Measurements from ENCODE around the gene LRRC7.

DNA sequence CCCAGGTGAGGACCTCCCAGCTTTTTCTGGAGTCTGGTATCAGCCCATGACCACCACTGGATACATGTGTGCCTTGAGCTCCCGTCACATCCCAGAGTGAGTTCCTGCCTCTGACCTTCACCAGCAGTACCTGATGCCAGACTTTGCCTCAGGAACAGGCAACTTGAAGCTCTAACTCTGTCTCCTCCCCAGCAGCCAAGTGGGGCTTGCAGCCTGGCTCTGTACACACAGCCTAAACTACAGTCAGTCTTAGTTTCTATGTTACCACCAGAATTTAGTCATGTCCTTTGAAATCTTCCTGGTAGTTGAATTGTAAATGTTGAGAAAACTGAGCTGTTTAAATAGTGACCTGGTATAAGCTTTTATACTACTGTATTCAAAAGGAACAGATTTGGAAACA lies 431.1 kb downstream of the LRRC7 start:
- TF ChIP-seq, protein P1, sequence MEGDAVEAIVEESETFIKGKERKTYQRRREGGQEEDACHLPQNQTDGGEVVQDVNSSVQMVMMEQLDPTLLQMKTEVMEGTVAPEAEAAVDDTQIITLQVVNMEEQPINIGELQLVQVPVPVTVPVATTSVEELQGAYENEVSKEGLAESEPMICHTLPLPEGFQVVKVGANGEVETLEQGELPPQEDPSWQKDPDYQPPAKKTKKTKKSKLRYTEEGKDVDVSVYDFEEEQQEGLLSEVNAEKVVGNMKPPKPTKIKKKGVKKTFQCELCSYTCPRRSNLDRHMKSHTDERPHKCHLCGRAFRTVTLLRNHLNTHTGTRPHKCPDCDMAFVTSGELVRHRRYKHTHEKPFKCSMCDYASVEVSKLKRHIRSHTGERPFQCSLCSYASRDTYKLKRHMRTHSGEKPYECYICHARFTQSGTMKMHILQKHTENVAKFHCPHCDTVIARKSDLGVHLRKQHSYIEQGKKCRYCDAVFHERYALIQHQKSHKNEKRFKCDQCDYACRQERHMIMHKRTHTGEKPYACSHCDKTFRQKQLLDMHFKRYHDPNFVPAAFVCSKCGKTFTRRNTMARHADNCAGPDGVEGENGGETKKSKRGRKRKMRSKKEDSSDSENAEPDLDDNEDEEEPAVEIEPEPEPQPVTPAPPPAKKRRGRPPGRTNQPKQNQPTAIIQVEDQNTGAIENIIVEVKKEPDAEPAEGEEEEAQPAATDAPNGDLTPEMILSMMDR (IDR thresholded peaks at IDR 0.05; ENCODE audit: poor library complexity, severe bottlenecking) = no peak
- TF ChIP-seq TAF1 (IDR thresholded peaks at IDR 0.05; ENCODE audit: low read depth) = no peak
- TF ChIP-seq MXI1 (conservative IDR thresholded peaks at IDR 0.05; ENCODE audit: poor library complexity, severe bottlenecking) = no peak
- no peak for TF ChIP-seq EP300 (conservative IDR thresholded peaks at IDR 0.05; ENCODE audit: poor library complexity, severe bottlenecking)
- TF ChIP-seq SMC3 (conservative IDR thresholded peaks at IDR 0.05; ENCODE audit: poor library complexity) = no peak
- TF ChIP-seq REST (IDR thresholded peaks at IDR 0.05; ENCODE audit: borderline replicate concordance) = no peak

All from neural cell (in vitro differentiated cells).